GM12891 (cell line): ENCODE measurements around the gene RASGRF2.

ENCODE experiments used
- PAX5 ChIP-seq: IDR thresholded peaks from 2 replicates; pipeline ENCODE4 v1.6.1; 2011; ENCODE audit warnings: low read length, moderate library complexity, mild to moderate bottlenecking; ENCODE audit not compliant: insufficient read depth, severe bottlenecking
- POLR2A ChIP-seq: IDR thresholded peaks from 2 replicates; pipeline ENCODE4 v1.6.1; 2011; ENCODE audit warnings: low read depth, low read length, control low read depth
- POLR2AphosphoS5 ChIP-seq: IDR thresholded peaks from 2 replicates; pipeline ENCODE4 v1.6.1; 2011; ENCODE audit warnings: low read depth, low read length, control low read depth
- POU2F2 ChIP-seq: IDR thresholded peaks from 2 replicates; pipeline ENCODE4 v1.6.1; 2011; ENCODE audit warnings: low read depth, mild to moderate bottlenecking, control low read depth, low read length, moderate library complexity

DNA sequence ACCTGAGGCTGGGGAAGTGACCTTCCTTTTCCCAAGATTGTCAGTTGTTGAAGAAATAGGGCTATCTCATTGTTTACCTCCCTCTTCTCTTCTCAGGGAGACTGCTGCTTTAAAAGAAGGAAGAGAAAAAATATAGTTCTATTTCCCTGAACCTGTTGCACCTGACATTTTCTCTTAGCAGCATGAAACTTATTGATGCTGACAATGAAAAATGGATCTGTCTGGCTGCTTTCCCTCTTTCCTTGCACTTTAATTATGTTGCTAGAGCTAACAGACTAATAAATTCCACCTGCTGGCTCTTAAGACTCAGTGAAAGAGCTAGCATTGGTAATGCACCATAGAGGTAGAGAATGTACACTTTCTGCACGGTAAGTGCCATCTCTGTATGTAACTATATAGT, 266.8 kb downstream of the RASGRF2 start:
- TF ChIP-seq POLR2A: no peak
- no peak for TF ChIP-seq POU2F2
- TF ChIP-seq POLR2AphosphoS5: no peak
- no peak for TF ChIP-seq PAX5
